Measurements from ENCODE around the gene FRMD7.

- TF ChIP-seq POLR2AphosphoS5 (IDR thresholded peaks at IDR 0.05; ENCODE audit: low read depth), result no peak
- TF ChIP-seq CTCF (IDR thresholded peaks at IDR 0.05; ENCODE audit: insufficient read depth, low read length), result no peak
- no peak for TF ChIP-seq REST (IDR thresholded peaks at IDR 0.05; ENCODE audit: insufficient replicate concordance, low read depth)
Measured at GRCh38 chrX:132165651-132166050, 37.8 kb upstream of the FRMD7 start.
